Activated naive CD4-positive, alpha-beta T cell treated with anti-CD3 and anti-CD28 coated beads, Interleukin-2, amount 10 ng/mL, durations not matched to agents 7 days and 5 days (primary cell): ENCODE data around the gene PSPH.
"Not testable (repeated sequence)": the region's sequence is repeated elsewhere in the genome, so short reads cannot be mapped to it uniquely, and the experiment has no call there.

Experiments used
- CTCF ChIA-PET: fragments of 350-600 bp; sonication (Branson Sonifier 250); formaldehyde crosslinking; loops from one replicate; lab custom pipeline; 2021; ENCODE audit warnings: antibody characterized with exemption; lab: Charles Lee
- DNase-seq: peaks from one replicate; pipeline ENCODE4 v3.0.0-alpha.2; 2020
- H3K27ac Mint-ChIP-seq: one replicate; pipeline ENCODE4 v1.8.0; 2021; ENCODE audit warnings: mild to moderate bottlenecking, moderate library complexity, mixed read lengths
- H3K27me3 Mint-ChIP-seq: one replicate; pipeline ENCODE4 v1.8.0; 2021; ENCODE audit warnings: mild to moderate bottlenecking, mixed read lengths
- H3K36me3 Mint-ChIP-seq: one replicate; pipeline ENCODE4 v1.8.0; 2021; ENCODE audit warnings: mixed read lengths
- H3K4me1 Mint-ChIP-seq: one replicate; pipeline ENCODE4 v1.8.0; 2021; ENCODE audit warnings: mixed read lengths
- H3K4me3 Mint-ChIP-seq: one replicate; pipeline ENCODE4 v1.8.0; 2021; ENCODE audit warnings: mild to moderate bottlenecking, moderate library complexity, mixed read lengths
- H3K9me3 Mint-ChIP-seq: one replicate; pipeline ENCODE4 v1.8.0; 2021; ENCODE audit warnings: mixed read lengths

The PSPH gene

GRCh38 chr7:56047446-56048116, 3.7 kb downstream of the PSPH start:
- CTCF ChIA-PET = not testable (repeated sequence)

GRCh38 chr7:56046721-56047445, 4.4 kb downstream of the PSPH start:
- CTCF ChIA-PET = no interaction called here

More at GRCh38 chr7:56047446-56048116, 3.7 kb downstream of the PSPH start:
- H3K4me3 Mint-ChIP-seq, H3K9me3 Mint-ChIP-seq, H3K27ac Mint-ChIP-seq, H3K27me3 Mint-ChIP-seq, DNase-seq, H3K36me3 Mint-ChIP-seq: not testable (repeated sequence)
- H3K4me1 Mint-ChIP-seq = peaks cover 24% of the 10 kb centered on the region

GRCh38 chr7:56045758-56046157, 5.5 kb downstream of the PSPH start:
- H3K27me3 Mint-ChIP-seq, H3K9me3 Mint-ChIP-seq, H3K36me3 Mint-ChIP-seq, H3K27ac Mint-ChIP-seq, DNase-seq, H3K4me3 Mint-ChIP-seq, CTCF ChIA-PET: not testable (repeated sequence)
- H3K4me1 Mint-ChIP-seq = peaks cover 17% of the 10 kb centered on the region

More at GRCh38 chr7:56046721-56047445, 4.4 kb downstream of the PSPH start:
- Mint-ChIP-seq H3K27me3 (no peaks in the 10 kb centered on the region), H3K4me1 (peaks cover 20% of the 10 kb centered on the region), H3K4me3 (no peak overlapping the region), H3K36me3 (no peaks in the 10 kb centered on the region), H3K9me3 (no peaks in the 10 kb centered on the region), H3K27ac (no peak overlapping the region)
- no peak for DNase-seq

GRCh38 chr7:56040730-56041129, 10.5 kb downstream of the PSPH start:
- no peak overlapping the region for H3K27ac Mint-ChIP-seq
- no peaks in the 10 kb centered on the region for H3K4me1 Mint-ChIP-seq
- CTCF ChIA-PET = no interaction called here
- no peak for DNase-seq
- no peaks in the 10 kb centered on the region for H3K27me3 Mint-ChIP-seq
- peaks cover 2% of the 10 kb centered on the region for H3K36me3 Mint-ChIP-seq
- no peaks in the 10 kb centered on the region for H3K9me3 Mint-ChIP-seq
- H3K4me3 Mint-ChIP-seq = no peak overlapping the region

- H3K4me1 Mint-ChIP-seq = peaks cover 15% of the 10 kb centered on the region
- H3K4me3 Mint-ChIP-seq = peak overlapping the region; percentile 77
- no peaks in the 10 kb centered on the region for H3K9me3 Mint-ChIP-seq
- no peaks in the 10 kb centered on the region for H3K27me3 Mint-ChIP-seq
- CTCF ChIA-PET = interaction anchor here (0.9 to 1.5 kb wide), 3 partner anchors 17 to 41 kb away, joined by 4 read pairs; partner anchors contain the start of genes CCT6A and PSPH
- peaks cover 3% of the 10 kb centered on the region for H3K36me3 Mint-ChIP-seq
- DNase-seq = peak; percentile 86
- peak overlapping the region; percentile 82 for H3K27ac Mint-ChIP-seq
Measured at GRCh38 chr7:56033671-56034432, 17.4 kb downstream of the PSPH start.

GRCh38 chr7:56032578-56032977, 18.7 kb downstream of the PSPH start:
- H3K4me1 Mint-ChIP-seq = peaks cover 15% of the 10 kb centered on the region
- CTCF ChIA-PET, H3K36me3 Mint-ChIP-seq, DNase-seq, H3K4me3 Mint-ChIP-seq, H3K27me3 Mint-ChIP-seq, H3K9me3 Mint-ChIP-seq, H3K27ac Mint-ChIP-seq: not testable (repeated sequence)

GRCh38 chr7:56031556-56031955, 19.7 kb downstream of the PSPH start:
- CTCF ChIA-PET = not testable (repeated sequence)

GRCh38 chr7:56030340-56030739, 20.9 kb downstream of the PSPH start:
- CTCF ChIA-PET = no interaction called here
- no peak for DNase-seq
- Mint-ChIP-seq H3K9me3 (no peaks in the 10 kb centered on the region), H3K4me1 (peaks cover 15% of the 10 kb centered on the region), H3K27ac (no peak overlapping the region), H3K27me3 (no peaks in the 10 kb centered on the region), H3K4me3 (no peak overlapping the region), H3K36me3 (peaks cover 5% of the 10 kb centered on the region)

More at GRCh38 chr7:56031556-56031955, 19.7 kb downstream of the PSPH start:
- not testable (repeated sequence) for H3K9me3 Mint-ChIP-seq, H3K27me3 Mint-ChIP-seq, DNase-seq, H3K36me3 Mint-ChIP-seq, H3K4me3 Mint-ChIP-seq, H3K27ac Mint-ChIP-seq
- peaks cover 15% of the 10 kb centered on the region for H3K4me1 Mint-ChIP-seq

GRCh38 chr7:56028942-56029630, 22.2 kb downstream of the PSPH start:
- no peak overlapping the region for H3K4me3 Mint-ChIP-seq
- no peak for DNase-seq
- no peak overlapping the region for H3K27ac Mint-ChIP-seq
- CTCF ChIA-PET = interaction anchor here (0.6 kb wide), 1 partner anchor 46 kb away, joined by 3 read pairs; no protein-coding TSS in a partner anchor
- no peaks in the 10 kb centered on the region for H3K9me3 Mint-ChIP-seq
- H3K27me3 Mint-ChIP-seq = no peaks in the 10 kb centered on the region
- peaks cover 6% of the 10 kb centered on the region for H3K36me3 Mint-ChIP-seq
- H3K4me1 Mint-ChIP-seq = peaks cover 10% of the 10 kb centered on the region

GRCh38 chr7:56026538-56026937, 24.7 kb downstream of the PSPH start:
- CTCF ChIA-PET = no interaction called here
- H3K36me3 Mint-ChIP-seq = peaks cover 5% of the 10 kb centered on the region
- H3K27me3 Mint-ChIP-seq = no peaks in the 10 kb centered on the region

GRCh38 chr7:56023500-56023899, 27.7 kb downstream of the PSPH start:
- no peaks in the 10 kb centered on the region for H3K27me3 Mint-ChIP-seq
- H3K36me3 Mint-ChIP-seq = peaks cover 3% of the 10 kb centered on the region
- no peaks in the 10 kb centered on the region for H3K9me3 Mint-ChIP-seq
- DNase-seq = no peak
- CTCF ChIA-PET = no interaction called here
- H3K27ac Mint-ChIP-seq = no peak overlapping the region
- no peak overlapping the region for H3K4me3 Mint-ChIP-seq
- no peaks in the 10 kb centered on the region for H3K4me1 Mint-ChIP-seq

More at GRCh38 chr7:56026538-56026937, 24.7 kb downstream of the PSPH start:
- no peaks in the 10 kb centered on the region for H3K4me1 Mint-ChIP-seq
- H3K27ac Mint-ChIP-seq = no peak overlapping the region
- no peak overlapping the region for H3K4me3 Mint-ChIP-seq
- DNase-seq = no peak
- no peaks in the 10 kb centered on the region for H3K9me3 Mint-ChIP-seq

GRCh38 chr7:56019501-56019900, 31.7 kb downstream of the PSPH start:
- DNase-seq = no peak
- H3K9me3 Mint-ChIP-seq = no peaks in the 10 kb centered on the region
- no peaks in the 10 kb centered on the region for H3K36me3 Mint-ChIP-seq
- no peak overlapping the region for H3K27ac Mint-ChIP-seq
- H3K4me3 Mint-ChIP-seq = no peak overlapping the region
- H3K27me3 Mint-ChIP-seq = no peaks in the 10 kb centered on the region
- no peaks in the 10 kb centered on the region for H3K4me1 Mint-ChIP-seq
- CTCF ChIA-PET = no interaction called here

GRCh38 chr7:56017015-56017414, 34.2 kb downstream of the PSPH start:
- DNase-seq, H3K27me3 Mint-ChIP-seq, H3K36me3 Mint-ChIP-seq, H3K9me3 Mint-ChIP-seq, CTCF ChIA-PET, H3K4me3 Mint-ChIP-seq, H3K27ac Mint-ChIP-seq, H3K4me1 Mint-ChIP-seq: not testable (repeated sequence)

GRCh38 chr7:56009695-56010094, 41.5 kb downstream of the PSPH start:
- CTCF ChIA-PET = no interaction called here
- Mint-ChIP-seq H3K9me3 (no peaks in the 10 kb centered on the region), H3K4me1 (no peaks in the 10 kb centered on the region), H3K36me3 (peaks cover 9% of the 10 kb centered on the region), H3K27me3 (no peaks in the 10 kb centered on the region), H3K4me3 (no peak overlapping the region), H3K27ac (no peak overlapping the region)
- no peak for DNase-seq
